Iris pigment epithelial cell (primary cell): ENCODE results near the gene PLA2G6.
"Not testable (repeated sequence)": the region's sequence is repeated elsewhere in the genome, so short reads cannot be mapped to it uniquely, and the experiment has no call there.

Experiments
- DNase-seq: peaks from one replicate; pipeline ENCODE4 v3.0.0-alpha.2; 2011; ENCODE audit warnings: low read depth

The PLA2G6 gene

DNA sequence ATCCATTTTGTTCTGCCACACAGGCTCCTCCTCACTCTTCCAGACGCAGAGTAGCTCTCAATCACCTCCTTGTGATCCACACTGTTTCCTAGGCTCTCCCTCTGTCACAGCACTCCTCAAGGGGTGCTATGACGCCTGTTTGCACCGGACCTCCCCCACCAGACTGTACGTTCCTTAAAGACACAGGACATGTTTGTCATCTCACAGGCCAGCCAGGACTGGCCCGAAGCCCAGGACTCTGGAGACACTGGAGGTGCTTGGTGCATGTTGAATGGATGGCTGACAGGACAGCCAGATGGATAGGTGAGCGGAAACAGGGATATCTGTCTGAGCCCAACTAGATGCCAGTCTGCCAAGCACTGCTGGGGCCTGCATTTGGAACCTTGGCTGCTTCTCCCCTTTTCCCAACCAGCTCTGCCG, 13.6 kb downstream of the PLA2G6 start:
- DNase-seq = no peak

DNA sequence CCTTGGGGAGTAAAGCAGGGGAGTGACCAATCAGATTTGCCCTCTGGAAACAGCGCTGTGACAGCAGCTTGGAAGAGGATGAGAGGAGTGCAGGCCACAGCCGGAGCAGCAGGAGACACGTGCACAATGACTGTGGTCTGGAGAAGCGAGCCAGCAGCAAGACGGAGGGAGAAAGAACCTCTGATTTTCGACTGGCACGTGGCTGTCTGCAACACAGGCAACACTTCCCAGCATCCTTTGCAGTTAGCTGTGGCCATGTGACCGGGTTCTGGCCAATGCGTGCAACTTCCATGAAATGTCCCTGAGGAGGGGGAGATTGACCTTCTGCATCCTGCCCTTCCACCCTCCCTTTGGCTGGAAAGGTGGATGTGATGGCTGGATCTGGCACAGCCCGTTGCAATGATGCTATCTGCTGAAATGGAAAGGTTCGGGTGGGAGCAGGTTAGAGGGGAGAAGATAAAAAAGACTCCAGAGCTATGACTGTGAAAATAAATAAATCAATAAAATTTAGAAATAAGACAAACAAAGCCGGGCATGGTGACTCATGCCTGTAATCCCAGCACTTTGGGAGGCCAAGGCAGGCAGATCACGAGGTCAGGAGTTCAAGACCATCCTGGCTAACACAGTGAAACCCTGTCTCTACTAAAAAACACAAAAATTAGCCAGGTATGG, 15.6 kb downstream of the PLA2G6 start:
- DNase-seq = no peak

DNA sequence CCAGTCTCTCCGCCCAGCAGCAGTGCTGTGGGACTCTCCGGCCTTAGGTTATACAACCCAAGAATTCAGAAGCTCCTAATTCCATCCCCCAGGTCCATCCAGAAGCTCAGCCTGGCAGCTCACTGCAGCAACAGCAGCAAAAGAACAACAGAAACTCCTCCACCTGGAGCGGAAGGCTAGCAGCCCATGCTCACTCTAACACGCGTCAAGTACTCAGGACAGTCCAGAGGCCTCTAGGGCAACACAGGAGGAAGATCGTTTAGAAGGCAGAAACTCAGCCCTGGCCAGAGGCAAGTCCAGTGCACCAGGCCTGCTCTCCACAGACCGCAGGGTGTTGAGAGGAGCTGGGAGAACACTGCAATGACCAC, 17.1 kb downstream of the PLA2G6 start:
- no peak for DNase-seq

DNA sequence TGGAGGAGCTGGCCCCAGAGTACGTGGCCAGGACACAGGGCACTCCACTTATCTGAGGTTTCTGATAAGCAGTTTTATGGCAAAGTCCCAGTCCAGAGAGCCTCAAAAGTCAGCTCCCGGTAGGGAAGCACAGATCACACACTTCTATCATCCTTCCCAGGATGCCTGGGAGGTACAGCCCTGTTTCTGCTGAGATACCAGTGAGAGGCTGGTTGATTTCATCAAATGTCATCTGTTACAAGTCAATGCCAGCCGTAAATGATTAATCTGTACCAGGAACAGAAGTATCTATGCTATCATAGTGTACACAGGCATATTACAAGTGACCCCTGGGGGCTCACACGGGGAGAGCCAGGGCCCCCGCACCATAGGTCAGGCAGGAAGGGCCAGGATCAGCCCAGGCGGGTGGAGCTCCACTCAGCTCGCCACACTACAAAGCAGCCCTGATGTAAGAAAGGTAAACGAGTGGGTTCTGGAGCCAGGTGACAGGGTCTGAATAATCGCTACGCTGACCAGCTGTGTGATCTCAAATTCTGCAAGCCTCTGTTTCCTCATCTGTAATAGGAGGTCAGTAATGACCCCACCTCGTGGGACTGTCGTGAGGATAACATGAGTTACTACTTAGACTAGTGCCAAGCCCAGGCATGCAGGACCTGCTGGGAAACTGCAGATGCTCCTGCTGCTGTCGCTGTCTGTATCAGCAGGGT, 17.6 kb downstream of the PLA2G6 start:
- DNase-seq = no peak

DNA sequence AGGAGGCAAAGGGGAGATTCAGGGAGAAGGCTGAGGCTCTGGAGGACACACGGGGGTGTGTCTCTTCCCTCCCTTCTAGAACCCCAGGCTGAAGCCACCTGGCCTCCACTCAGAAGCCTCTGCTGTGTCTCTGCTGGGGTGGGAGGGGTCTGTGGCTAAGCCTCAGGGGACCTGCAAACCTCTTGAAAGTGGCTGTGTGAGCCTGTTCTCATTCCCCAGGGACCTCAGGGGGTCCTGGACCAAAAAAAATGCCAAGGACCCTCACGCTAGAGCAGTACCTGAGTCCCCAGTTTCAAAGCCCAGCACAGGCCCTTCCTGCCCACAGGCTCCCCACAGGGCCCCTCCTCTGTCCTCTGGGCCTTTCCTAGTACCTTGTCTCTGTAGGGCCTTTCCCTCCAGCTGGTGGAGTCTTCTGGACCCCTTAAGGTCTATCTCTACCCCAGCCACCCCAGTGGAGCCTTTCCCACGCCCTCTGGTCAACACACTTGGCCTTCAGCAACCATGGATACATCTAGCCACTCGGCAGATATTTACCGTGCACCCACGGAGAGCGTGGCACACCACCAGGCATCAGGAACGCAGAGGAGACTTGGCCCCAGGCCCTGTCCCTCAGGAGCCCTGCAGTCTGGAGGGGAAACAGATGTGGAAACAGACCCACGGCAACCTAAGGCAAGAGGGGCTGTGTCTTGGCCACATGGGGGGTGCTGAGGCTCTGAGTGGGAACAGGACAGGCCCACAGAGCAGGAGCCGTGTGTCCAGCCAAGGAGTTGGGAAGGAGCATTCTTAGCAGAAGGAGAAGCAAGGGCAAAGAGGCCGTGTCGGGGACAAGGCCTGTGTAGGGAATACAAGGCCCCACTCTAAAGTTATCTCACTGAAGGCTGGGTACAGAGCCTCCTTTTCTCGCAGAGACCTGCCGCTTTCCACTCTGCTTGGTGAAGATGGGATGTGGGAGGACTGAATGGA, 18.5 kb downstream of the PLA2G6 start:
- no peak for DNase-seq

DNA sequence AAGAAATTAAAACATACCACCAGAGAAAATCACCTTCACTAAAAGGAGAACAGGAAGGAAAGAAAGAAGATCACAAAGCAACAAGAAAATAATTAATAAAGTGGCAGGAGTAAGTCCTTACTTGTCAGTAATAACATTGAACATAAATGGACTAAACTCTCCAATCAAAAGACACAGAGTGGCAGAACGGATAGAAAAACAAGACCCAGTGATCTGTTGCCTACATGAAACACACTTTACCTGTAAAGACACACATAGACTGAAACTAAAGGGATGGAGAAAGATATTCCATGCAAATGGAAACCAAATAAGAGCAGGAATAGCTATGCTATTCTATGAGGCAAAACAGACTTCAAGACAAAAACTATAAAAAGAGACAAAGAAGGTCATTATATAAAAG, 25.9 kb downstream of the PLA2G6 start:
- no peak for DNase-seq

DNA sequence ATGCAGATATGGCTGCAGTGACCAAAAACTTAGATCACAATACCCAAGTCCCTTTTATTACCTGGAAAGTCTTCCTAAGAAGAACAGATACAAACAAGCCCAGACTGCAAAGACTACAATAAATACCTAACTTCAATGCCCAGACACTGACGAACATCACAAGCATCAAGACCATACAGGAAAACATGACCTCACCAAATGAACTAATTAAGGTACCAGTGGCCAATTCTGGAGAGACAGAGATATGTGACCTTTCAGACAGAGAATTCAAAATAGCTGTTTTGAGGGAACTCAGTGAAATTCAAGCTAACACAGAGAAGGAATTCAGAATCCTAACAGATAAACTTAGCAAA, 27.1 kb downstream of the PLA2G6 start:
- DNase-seq = not testable (repeated sequence)

DNA sequence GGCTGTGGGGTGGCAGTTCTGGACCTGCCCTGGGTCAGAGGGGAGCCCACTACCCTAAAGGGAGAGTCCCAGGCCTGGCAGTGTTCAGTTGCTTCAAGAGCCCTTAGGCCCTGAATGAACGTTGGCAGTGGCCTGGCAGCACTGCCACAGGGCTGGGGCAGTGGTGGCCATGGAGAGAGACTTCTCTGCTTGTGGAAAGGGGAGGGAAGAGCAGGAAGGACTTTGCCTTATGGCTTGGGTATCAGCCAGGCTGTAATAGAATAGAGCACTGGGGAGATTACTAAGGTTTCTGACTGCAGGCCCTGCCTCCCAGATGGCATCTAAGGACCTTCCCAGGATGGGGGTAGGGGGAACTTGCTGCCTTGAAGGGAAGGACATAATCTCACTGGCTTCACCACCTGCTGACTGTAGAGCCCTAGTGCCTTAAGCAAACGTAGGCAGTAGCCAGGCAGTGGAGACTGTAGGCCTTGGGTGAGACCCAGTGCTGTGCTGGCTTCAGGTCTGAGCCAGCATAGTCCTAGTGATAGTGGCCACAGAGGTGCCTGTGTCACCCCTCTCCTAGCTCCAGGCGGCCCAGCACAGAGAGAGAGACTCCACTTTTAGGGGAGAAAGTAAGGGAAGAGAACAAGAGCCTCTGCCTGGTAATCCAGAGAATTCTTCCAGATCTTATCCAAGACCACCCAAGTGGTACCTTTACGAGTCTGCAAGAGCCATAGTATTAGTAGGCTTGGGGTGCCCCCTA, 27.6 kb downstream of the PLA2G6 start:
- no peak for DNase-seq

DNA sequence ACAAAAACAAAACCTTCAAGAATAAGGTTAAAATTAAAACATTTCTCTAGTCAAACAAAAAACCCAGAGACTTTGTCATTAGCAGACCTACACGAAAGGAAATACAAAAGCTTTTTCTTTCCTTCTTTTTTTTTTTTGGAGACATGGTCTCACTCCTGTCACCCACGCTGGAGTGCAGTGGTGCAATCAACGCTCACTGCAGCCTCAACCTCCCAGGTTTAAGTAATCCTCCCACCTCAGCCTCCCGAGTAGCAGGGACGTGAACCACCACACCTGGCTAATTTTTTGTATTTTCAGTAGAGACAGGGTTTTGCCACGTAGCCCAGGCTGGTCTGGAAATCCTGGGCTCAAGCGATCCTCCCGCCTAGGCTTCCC, 30.5 kb downstream of the PLA2G6 start:
- DNase-seq = no peak

DNA sequence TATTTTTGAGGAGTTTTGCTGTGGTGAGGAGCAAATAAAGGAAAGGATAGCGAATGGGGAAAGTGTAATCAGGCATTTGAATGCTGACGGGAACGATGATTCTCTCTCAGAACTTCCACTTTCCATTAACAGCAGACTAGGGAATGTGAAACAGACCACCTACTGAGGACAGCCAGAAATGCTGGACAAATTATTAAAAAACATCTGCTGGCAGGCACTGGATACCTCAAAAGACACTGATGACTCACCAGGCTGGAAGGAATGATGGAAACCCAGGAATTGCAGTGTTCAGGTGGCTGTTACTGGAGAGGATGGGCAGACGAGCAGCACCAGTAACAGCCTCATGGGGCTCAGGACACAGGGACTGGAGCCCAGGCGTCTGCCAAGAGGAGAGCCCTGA, 33.4 kb downstream of the PLA2G6 start:
- DNase-seq = peak; percentile 65

DNA sequence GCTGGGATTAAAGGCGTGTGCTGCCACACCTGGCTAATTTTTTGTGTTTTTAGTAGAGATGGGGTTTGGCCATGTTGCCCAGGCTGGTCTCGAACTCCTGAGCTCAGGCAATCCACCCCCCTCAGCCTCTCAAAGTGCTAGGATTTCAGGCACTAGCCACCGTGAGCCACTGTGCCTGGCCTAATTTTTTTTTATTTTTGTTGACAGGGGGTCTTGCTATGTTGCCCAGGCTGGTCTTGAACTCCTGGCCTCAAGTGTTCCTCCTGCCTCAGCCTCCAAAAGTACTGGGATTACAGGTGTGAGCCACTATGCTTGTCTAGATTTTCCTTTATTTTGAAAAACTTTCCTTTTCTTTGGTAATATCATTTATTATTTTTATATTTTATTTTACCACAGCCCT, 35.5 kb downstream of the PLA2G6 start:
- not testable (repeated sequence) for DNase-seq

DNA sequence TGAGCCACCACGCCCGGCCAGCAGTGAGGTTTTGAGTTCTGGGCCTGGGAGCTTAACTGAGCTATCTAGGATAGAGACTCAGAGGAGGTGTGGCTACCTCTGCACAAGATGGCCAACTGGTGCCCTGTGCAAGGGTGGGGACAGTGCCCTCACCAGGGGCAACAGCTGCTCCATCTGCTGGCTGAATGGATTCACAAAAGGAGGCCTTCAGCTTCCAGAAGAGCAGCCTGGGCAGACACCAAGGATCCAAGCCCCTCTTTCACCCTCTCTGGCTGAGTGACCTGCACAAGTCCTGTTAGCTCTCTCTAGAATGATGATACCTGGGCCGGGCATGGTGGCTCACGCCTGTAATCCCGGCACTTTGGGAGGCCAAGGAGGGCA, 37.6 kb downstream of the PLA2G6 start:
- no peak for DNase-seq

DNA sequence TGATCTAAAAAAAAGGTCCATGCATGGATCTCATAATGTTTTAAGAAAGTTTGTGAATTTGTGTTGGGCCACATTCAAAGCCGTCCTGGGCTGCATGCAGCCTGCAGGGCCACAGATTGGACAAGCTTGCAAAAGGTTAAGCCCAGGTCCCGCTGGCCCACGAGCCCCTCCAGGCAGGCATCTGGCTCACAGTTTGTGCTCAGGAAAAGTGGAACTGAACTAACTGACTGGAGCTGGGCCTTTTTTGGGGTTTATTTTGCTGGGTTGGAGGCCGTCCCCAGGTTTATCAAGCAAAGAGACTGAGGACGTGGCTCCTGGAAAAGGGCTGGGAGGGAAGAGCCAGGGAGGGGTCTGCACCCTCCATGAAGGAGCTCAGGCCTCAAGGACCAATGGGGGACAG, 39.0 kb downstream of the PLA2G6 start:
- no peak for DNase-seq

DNA sequence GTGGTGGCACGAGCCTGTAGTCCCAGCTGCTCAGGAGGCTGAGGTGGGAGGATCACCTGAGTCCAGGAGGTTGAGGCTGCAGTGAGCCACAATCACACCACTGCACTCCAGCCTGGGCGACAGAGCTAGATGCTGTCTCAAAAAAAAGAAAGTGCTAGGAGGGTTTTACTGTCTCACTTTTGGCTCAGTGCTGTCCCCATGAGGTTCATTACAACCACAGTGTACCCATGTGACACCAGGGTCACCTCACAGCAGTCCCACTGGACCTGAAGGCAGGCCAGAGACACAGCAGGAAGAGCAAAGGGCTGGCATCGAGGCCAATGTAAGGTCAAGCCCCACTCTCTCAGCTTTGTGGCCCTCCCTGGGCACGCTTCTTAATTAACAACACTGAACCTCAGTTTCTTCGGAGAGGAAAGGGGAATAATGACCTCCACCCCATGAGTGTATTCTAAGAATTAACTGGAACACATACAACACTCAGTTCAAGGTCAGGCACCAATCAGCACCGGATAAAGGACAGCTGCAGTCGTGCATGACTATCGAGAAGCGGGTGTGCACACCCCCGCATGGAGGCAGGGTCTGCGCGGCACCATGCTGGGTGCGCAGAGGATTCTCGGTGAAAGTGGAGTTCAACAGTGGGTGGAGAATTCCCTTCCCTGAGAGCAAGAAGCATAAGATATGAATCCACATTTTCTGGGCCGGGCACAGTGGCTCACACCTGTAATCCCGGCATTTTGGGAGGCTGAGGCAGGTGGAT, 40.2 kb downstream of the PLA2G6 start:
- no peak for DNase-seq

DNA sequence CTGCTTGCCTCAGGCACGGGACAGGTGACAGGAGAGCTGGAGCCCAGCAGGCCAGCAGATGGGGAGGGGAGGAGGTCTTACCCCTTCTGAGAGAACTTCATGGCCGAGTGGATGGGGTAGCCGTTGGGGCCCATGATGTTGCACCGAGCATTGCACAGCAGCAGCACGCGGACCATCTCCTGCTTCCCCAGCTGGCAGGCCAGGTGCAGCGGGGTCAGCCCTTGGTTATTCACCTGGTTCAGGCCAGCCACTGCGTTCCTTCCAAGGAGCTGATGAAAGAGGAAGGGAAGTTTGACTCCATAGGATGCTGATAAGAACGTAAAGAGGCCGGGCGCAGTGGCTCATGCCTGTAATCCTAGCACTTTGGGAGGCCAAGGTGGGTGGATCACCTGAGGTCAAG, 41.7 kb downstream of the PLA2G6 start:
- DNase-seq = no peak

DNA sequence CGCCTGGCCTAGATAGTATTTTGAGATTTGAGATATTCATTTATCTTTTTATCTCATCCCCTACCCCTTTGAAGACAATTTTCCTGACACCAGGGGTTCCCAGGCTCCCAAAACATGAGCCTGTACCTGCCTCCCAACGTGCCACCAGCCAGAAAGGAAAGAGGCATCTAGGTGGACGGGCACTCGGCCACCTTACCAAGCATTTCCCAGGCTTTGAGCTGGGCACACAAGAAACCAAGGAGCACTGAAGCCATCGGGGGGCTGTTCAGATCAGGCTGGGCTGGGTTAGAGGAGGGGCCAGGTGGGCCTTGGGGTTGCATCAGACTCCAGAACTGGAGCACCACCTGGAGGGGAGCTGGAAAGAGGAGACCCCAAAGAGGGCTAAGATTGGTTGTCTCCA, 42.7 kb downstream of the PLA2G6 start:
- no peak for DNase-seq

DNA sequence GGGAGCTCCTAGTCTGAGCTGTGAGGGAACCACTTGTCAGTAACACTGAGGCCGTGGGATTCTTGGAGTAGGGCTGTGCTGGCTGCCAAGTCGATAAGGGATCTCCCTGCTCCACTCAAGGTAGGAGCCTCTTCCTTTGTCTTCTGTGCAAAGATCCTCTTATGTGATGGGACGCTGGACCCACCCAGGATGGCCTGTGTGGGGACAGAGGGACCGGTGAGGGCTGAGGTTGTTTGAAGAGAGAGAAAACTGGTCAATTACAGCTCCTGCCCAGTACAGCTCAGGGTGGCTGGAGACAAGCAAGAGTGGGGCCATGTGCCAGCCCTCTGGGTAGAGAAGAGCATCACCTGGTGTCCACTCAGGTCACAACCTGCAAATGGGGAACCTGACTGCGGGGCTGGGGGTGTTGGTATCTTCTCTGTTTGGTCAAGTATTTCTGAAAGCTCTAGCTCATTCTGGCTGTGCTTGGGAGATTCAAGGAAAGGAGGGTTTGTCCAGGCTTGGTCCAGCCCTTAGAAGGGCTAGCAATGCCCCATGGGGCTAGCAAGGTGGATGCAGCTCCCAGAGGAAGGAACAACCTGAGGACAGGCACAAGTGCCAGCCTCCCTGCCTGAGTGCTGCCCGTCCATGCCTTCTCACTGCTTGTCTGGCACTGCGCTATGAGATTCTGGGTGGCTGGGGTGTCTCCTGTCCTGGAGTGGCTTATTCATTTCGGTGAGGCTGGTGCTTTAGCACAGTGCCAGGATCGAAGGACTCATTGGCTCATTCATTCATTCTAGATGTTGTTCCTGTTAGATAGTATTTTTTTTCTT, 43.5 kb downstream of the PLA2G6 start:
- no peak for DNase-seq

DNA sequence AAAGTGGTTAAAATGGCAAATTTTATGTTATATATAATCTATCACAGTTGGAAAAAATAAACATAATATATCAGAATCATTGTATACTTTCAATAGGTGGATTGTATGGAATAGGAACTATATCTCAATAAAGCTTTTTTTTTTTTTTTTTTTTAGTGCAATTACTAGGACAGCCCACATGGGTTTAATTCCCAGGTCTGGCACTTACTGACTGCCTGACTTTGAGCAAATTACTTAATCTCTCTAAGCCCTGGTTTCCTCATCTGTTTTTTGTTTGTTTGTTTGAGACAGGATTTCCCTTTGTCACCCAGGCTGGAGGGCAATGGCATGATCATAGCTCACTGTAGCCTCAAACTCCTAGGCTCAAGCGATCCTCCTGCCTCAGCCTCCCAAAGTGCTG, 45.0 kb downstream of the PLA2G6 start:
- DNase-seq = no peak

DNA sequence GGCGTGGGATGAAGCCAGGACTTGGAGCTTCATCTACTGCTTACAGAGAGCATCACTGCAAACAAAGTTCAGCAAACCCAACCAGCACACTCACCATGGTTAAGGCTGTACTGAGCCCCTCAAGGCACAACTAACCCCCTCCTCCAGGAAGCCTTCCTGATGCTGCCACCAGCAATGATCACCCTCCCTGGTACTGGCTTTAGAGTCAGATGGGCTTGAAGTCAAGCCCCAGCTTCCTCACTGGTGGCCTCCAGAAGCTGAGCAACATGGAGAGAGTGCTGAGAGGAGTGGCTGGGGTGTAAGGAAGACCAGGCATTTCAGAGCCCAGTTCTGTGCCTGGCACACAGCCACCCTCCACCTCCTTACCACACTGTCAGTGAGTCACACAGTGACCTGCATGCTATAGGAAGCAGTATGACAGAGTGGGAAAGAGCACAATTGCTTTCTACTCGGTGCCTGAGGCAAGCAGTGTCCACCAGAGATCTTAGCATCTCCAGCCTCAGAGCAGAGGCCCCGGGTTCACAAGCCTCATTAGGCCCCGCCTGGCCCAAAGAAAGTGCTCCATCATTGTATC, 46.4 kb downstream of the PLA2G6 start:
- peak; percentile 81 for DNase-seq

DNA sequence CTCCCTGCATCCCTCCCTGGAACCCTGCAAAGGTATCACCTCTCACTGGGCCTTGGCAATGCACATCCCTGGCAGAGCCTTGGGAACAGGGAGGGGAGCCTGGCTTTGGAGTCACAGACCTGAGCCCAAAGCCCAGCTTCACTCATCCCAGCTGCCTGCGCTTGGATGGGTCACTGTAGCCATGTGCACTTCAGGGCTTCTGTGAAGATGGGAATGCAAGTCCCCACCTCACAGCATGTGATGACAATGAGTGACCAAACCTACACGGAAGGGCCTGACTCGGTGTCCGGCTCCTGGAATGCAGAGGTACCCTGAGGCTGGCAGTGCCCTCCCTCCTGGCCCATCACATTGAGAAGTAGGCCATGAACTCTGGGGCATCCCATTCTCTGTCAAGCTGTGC, 48.3 kb downstream of the PLA2G6 start:
- no peak for DNase-seq
